CD4-positive, alpha-beta T cell treated with Interferon gamma for 1 hour (primary cell): Measurements from ENCODE around the gene GPSM1.

ENCODE experiments used
- DNase-seq: peaks from one replicate; pipeline ENCODE4 v3.0.0-alpha.2; 2020

Gene GPSM1

GRCh38 chr9:136291306-136292025, 35.9 kb upstream of the GPSM1 start:
- no peak for DNase-seq

GRCh38 chr9:136292026-136292538, 35.3 kb upstream of the GPSM1 start:
- no peak for DNase-seq

- DNase-seq, result no peak
Observed at GRCh38 chr9:136292591-136293448, 34.5 kb upstream of the GPSM1 start.

GRCh38 chr9:136293476-136294077, 33.8 kb upstream of the GPSM1 start:
- DNase-seq, result no peak

GRCh38 chr9:136294437-136294836, 32.9 kb upstream of the GPSM1 start:
- no peak for DNase-seq

GRCh38 chr9:136295055-136295454, 32.3 kb upstream of the GPSM1 start:
- no peak for DNase-seq

GRCh38 chr9:136295542-136296433, 31.6 kb upstream of the GPSM1 start:
- DNase-seq, result no peak

- no peak for DNase-seq
Observed at GRCh38 chr9:136296434-136297015, 30.8 kb upstream of the GPSM1 start.

- no peak for DNase-seq
Observed at GRCh38 chr9:136297016-136297691, 30.2 kb upstream of the GPSM1 start.

GRCh38 chr9:136297766-136298735, 29.3 kb upstream of the GPSM1 start:
- DNase-seq, result no peak

GRCh38 chr9:136299116-136299515, 28.2 kb upstream of the GPSM1 start:
- DNase-seq, result no peak

GRCh38 chr9:136299541-136299940, 27.8 kb upstream of the GPSM1 start:
- no peak for DNase-seq

- DNase-seq, result no peak
Observed at GRCh38 chr9:136300016-136300545, 27.3 kb upstream of the GPSM1 start.

GRCh38 chr9:136300866-136301265, 26.5 kb upstream of the GPSM1 start:
- no peak for DNase-seq

- DNase-seq, result no peak
Observed at GRCh38 chr9:136302527-136302926, 24.8 kb upstream of the GPSM1 start.

- no peak for DNase-seq
Observed at GRCh38 chr9:136303066-136303824, 24.1 kb upstream of the GPSM1 start.

GRCh38 chr9:136303825-136304416, 23.4 kb upstream of the GPSM1 start, which contains the start of gene CCDC187:
Gene CCDC187, minus strand, starts transcription at chr9:136304094. Its CDS starts 264 bp downstream, at chr9:136303830.
- no peak for DNase-seq

GRCh38 chr9:136304456-136304855, 22.9 kb upstream of the GPSM1 start:
- DNase-seq, result no peak

- no peak for DNase-seq
Observed at GRCh38 chr9:136304981-136305380, 22.4 kb upstream of the GPSM1 start.
